KOPT-K1 (cell line): ENCODE measurements around the gene C7.
"Not testable (repeated sequence)": the region's sequence is repeated elsewhere in the genome, so short reads cannot be mapped to it uniquely, and the experiment has no call there.

Experiments
- H3K27ac ChIP-seq: fragments of 200-600 bp; sonication (generic); 2 replicates; pipeline ENCODE4 v1.5.1; 2016; ENCODE audit warnings: antibody characterized with exemption, mild to moderate bottlenecking, low read depth, low read length; ENCODE audit not compliant: poor library complexity, severe bottlenecking
- H3K36me3 ChIP-seq: fragments of 200-600 bp; sonication (generic); 2 replicates; pipeline ENCODE4 v1.5.1; 2017; ENCODE audit warnings: antibody characterized with exemption, mild to moderate bottlenecking, low read length, moderate library complexity; ENCODE audit not compliant: insufficient read depth
- H3K9me3 ChIP-seq: fragments of 200-600 bp; sonication (generic); 2 replicates; pipeline ENCODE4 v1.5.1; 2017; ENCODE audit warnings: antibody characterized with exemption, low read length, mild to moderate bottlenecking; ENCODE audit not compliant: insufficient read depth, poor library complexity, severe bottlenecking

The C7 gene

GRCh38 chr5:40991981-40992559 is 82.8 kb downstream of the C7 start:
- H3K36me3 ChIP-seq: no peaks in the 10 kb centered on the region
- H3K27ac ChIP-seq: no peak overlapping the region

GRCh38 chr5:40995801-40996586 is 86.7 kb downstream of the C7 start:
- Histone ChIP-seq H3K27ac (no peak overlapping the region), H3K9me3 (no peaks in the 10 kb centered on the region), H3K36me3 (no peaks in the 10 kb centered on the region)

More at GRCh38 chr5:40991981-40992559, 82.8 kb downstream of the C7 start:
- H3K9me3 ChIP-seq: no peaks in the 10 kb centered on the region

GRCh38 chr5:40999142-40999541 is 89.8 kb downstream of the C7 start:
- no peaks in the 10 kb centered on the region for H3K36me3 ChIP-seq
- H3K9me3 ChIP-seq: no peaks in the 10 kb centered on the region
- no peak overlapping the region for H3K27ac ChIP-seq

- Histone ChIP-seq H3K9me3 (no peaks in the 10 kb centered on the region), H3K36me3 (no peaks in the 10 kb centered on the region), H3K27ac (no peak overlapping the region)
Measured at GRCh38 chr5:40999966-41000365, 90.7 kb downstream of the C7 start.

- H3K36me3 ChIP-seq: no peaks in the 10 kb centered on the region
- H3K9me3 ChIP-seq: no peaks in the 10 kb centered on the region
Measured at GRCh38 chr5:41003670-41004376, 94.5 kb downstream of the C7 start.

GRCh38 chr5:41004931-41005330 is 95.6 kb downstream of the C7 start:
- no peaks in the 10 kb centered on the region for H3K36me3 ChIP-seq
- H3K9me3 ChIP-seq: no peaks in the 10 kb centered on the region
- no peak overlapping the region for H3K27ac ChIP-seq

More at GRCh38 chr5:41003670-41004376, 94.5 kb downstream of the C7 start:
- H3K27ac ChIP-seq: no peak overlapping the region

- Histone ChIP-seq H3K36me3 (no peaks in the 10 kb centered on the region), H3K27ac (no peak overlapping the region)
Measured at GRCh38 chr5:41009232-41009631, 99.9 kb downstream of the C7 start.

GRCh38 chr5:41010572-41010971 is 101.3 kb downstream of the C7 start:
- H3K9me3 ChIP-seq: no peaks in the 10 kb centered on the region
- H3K36me3 ChIP-seq: no peaks in the 10 kb centered on the region
- no peak overlapping the region for H3K27ac ChIP-seq

More at GRCh38 chr5:41009232-41009631, 99.9 kb downstream of the C7 start:
- no peaks in the 10 kb centered on the region for H3K9me3 ChIP-seq

- Histone ChIP-seq H3K36me3 (no peaks in the 10 kb centered on the region), H3K9me3 (no peaks in the 10 kb centered on the region), H3K27ac (no peak overlapping the region)
Measured at GRCh38 chr5:41012318-41012717, 103.0 kb downstream of the C7 start.

- H3K9me3 ChIP-seq, H3K36me3 ChIP-seq, H3K27ac ChIP-seq: not testable (repeated sequence)
Measured at GRCh38 chr5:41022600-41022999, 113.3 kb downstream of the C7 start.
